GM18868 (cell line): ENCODE data around the gene CABLES1.

Experiments used
- ATAC-seq: cut with Tn5 transposase; IDR thresholded peaks from one replicate; pipeline ENCODE4 v1.9.1; 2021; ENCODE audit warnings: mild to moderate bottlenecking, moderate library complexity; ENCODE audit not compliant: unreplicated experiment

The CABLES1 gene

DNA sequence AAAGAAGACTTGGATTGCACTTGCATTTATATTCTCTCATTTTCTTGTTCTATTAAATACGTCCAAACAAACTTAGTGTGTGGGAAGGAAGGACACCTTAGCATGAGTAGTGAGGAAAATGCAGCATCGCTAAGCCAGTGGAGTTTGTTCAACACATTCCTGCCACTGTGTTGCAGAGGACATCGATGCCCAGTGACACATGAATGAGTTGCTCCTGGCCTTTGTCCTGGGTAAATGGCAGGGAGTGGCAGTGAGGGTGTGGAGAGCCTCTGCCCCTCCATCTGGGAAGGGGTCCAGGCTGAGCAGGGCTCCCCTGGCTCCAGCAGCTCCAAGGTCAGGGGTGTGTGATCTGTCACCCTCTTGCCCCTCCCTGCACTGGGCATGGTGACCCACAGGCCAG is 75.9 kb downstream of the CABLES1 start:
- ATAC-seq = no peak

- no peak for ATAC-seq
These were observed 76.9 kb downstream of the CABLES1 start for GRCh38 chr18:23212161-23212560.

GRCh38 chr18:23213200-23213599 is 77.9 kb downstream of the CABLES1 start:
- no peak for ATAC-seq

DNA sequence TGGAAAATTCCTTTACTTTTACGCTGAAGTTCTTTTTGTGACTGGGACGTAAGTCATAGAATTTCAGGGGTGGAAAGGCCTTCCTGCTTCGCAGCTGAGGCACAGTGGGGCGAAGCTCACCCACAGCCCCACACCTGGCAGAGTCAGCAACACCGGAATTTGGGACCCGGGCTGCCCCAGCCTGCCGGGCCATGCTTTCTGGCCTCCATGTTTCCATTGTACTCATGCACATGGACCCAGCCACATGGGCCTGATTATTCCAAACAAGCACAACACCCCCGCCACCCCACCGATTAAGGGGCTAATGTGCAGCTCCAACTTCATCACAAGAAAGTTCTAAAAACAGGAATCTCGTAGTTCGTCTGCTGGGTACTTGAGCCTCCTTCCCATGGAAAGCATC is 82.5 kb downstream of the CABLES1 start:
- no peak for ATAC-seq

DNA sequence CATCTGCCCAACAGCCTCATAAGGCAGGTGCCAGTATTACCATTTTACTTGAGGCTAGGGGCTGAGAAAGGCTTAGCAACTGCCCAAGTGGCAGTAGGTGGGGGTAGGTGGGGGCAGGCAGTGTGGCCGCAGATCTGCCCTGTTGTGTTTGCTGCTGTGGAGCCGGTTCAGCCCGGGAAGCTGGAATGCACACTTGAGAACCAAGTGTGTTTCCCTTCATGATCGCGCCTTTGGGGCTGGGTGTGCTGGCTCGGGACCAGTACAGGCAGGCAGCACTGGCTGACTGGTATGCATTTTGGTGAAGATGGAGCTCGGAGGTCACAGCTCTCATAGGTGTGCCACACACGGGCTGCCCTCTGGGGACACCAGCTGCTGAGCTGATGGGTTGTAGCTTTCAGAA is 85.1 kb downstream of the CABLES1 start:
- ATAC-seq = no peak

DNA sequence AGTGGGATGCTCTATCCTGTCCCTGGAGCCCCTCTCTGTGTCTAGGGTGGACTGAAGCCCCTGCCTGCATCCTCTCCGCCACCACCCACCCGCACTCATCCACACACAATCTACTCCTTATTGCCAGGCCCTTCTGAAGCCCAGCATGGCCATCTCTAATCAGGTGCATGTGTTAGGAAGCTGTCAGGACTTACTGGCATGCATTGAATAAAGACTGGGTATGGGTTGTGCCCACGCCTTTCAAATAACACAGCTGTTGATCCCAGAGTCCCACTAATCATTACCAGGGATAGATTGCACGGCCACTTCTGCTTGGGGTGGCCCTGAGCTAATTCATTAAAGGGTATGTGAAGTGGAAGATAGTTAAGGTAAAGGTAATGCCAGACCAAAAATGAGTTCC is 88.4 kb downstream of the CABLES1 start:
- no peak for ATAC-seq

DNA sequence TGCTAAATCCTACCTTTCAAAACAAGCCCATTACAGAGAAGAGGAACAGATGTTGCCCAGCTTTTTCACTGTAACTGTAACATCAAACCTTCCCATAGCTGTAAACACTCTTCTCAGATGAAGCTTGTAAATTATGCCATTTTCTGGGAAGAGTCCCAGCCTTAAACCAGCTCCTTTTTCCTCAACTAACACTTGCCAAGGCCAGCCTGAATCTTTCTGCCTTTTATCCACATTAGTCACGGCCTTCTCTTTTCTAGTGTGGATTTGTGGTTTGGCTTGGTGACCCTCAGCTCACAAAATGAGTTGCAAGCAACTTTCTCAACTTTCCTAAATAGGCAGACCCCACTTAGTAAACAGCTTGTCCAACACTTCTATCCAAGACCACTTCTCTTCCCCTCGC is 90.2 kb downstream of the CABLES1 start:
- no peak for ATAC-seq

- no peak for ATAC-seq
These were observed 91.1 kb downstream of the CABLES1 start for GRCh38 chr18:23226391-23226790.

DNA sequence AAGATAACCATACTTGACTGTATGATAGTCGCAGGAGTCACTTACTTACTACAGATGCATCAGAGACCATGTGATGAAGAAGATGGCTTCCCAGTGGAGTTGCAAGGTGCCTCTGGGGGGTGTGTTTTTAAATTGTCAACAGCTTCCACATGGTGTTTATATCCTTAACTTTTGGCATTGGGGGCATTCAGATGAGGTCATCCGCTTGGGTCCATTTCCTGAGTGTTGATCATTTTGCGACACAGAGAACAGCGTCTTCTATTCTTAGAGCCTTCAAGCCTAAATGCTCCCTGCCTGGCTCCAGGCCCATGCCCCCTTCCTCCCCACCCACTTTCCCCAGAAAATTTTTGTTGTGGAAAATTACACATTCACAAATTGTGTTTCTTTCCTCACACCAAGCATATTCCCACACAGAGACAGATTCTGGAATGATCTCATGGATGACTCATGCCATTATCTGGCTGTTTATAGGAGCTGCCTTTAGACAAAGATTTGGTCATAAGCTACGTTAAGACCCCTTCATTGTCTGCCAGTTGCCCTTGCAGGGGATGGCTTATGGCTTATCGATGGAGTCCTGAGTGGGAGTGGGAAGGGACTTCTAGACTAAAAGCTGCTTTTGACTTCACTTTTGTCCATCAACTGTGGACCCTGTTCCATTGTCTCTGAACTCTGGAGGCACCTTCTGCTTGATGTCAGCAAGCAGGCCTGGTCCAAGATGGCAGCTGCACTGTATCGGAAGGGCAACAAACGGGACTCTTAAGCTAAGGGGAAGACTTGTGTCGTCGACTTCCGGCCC is 91.8 kb downstream of the CABLES1 start:
- ATAC-seq = no peak

DNA sequence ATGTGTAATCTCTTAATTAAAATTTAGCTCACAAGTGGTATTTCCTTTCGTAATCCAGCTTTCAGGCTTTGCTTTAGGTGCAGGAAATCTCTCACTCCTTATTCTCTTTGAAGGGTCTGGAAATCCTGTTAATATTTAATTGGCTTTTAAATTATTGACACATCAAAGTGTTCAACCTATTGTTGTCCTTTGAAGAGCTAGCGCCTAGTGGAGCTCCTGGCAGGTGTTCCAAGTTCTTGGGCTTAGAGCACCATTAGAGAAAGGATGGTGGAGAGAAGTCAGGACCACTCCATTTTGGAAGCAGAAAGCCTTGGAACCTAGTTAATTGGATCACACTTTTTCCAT is 92.4 kb downstream of the CABLES1 start:
- no peak for ATAC-seq

GRCh38 chr18:23228102-23229061 is 93.1 kb downstream of the CABLES1 start:
- peak; percentile 34 for ATAC-seq

DNA sequence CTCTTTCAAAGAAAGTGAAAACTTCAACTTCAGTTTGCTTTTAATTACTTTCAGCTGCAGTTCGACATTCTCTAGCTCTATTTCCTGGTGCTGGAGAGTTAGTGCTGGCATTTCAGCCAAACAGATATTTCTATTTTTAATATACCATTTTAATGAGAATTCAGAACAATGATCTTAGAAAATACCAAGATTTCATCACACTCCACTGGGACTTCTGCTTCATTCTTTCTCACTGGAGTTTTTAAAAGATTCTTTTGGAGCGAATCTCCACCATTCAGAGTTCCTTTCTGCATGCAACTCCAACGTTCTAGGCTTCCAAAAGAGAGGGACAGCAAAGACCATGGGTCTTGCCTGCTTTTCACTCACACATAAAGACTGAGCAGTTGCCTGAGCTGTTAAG is 94.2 kb downstream of the CABLES1 start:
- ATAC-seq = no peak

DNA sequence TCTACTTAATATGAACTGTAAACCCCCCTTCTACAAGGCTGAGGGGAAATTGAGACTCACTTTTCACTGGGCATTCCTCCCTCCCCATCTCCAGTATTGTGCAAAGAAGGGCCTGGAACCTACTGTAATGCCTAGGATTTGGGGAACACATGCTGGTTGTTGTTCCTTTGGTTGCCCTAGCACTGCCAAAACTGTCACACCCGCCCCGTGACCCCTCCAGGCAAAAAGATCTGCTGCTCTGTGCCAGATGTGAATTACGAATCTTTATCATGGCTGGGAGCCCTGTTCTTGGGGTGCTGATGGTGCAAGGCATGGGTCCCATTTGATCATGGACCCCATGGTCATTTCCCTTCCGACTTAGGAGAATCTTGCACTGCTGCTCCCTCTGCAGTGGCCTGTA is 95.4 kb downstream of the CABLES1 start:
- ATAC-seq = no peak

DNA sequence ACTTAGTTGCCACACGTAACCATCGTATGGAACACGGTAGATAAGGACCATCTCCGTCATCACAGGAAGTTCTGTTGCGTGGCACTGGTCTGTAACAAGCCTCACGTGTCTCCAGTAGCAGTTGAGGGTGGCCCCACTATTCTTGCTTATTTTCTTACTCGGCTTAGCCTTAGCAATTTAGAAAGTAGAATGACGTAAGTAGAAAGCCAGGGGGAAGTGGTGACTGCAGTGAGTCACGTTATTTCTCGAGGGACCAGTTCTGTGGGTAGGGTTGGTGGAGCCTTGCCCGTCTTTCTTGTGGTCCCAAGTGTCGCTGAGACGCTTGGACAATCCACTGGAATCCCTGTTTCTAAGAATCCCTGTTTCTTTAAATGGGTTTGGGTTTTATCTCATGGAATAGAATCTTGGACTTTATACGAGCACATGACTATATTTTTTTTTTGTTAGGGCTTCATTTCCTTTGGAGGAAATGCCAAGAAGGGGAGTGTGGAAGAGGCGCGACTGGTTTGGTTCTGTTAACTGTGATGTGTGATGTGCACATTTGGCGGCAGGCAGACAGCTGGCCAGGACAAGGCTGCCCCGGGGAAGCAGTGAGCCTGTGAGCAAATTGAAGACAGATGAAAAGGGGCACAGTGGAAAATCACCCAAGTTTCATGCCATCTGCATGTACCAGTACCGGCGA is 96.2 kb downstream of the CABLES1 start:
- ATAC-seq = peak; percentile 80

DNA sequence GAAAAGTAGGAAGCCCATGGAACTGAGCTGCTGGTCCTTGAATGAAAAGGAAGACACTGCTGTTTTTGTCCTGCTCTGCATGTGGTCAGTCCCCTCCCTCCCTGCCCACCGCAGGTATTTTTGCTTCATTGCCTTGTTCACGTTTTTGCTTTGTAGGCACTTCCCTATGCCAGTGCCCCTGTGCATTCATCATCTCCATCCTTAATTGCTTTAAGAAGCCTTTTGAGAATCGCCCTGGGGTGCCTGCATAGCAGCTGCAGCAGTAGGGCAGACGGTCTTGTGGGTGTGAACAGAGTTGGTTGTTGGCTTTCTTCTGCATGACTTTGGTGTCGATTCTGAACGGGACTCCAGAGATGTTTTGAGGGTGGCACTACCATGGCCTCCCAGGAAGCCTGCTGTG is 97.0 kb downstream of the CABLES1 start:
- no peak for ATAC-seq

- no peak for ATAC-seq
These were observed 99.3 kb downstream of the CABLES1 start for GRCh38 chr18:23234619-23235018.

DNA sequence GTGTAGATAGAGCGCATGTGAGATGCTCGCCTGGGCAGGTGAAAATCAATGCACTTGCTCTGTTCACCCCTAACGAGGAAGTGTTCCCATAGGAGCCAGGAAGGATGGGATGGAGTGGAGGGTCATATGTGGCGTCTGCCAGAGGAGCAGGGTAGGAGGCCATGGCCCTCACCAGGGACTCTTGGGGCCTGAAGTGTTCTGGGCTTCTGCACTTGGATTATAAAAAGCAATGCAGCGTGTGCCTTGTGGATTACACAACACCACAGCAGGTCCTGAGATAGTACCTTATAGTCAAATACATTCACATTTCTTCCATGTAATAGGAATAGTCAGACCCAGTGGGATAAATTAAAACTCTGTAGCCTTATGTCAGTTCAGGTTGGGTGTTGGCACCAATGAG is 100.1 kb downstream of the CABLES1 start:
- ATAC-seq = no peak

DNA sequence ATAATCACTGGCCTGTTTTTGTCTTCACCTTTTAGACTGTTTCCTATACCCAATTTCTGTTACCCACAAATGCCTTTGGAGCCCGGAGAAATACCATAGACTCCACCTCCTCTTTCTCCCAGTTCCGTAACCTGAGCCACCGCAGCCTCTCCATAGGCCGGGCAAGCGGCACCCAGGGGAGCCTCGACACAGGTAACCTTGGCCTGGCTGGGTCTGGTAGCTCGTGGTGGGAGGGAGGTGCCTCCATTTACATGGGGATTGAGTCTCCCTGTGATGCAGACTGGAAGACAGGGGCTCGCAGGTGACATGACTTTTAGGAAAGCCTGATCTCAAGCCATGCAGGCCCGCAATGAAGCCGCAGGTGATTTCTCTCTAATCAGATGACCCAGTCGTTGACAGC is 100.6 kb downstream of the CABLES1 start:
- no peak for ATAC-seq

DNA sequence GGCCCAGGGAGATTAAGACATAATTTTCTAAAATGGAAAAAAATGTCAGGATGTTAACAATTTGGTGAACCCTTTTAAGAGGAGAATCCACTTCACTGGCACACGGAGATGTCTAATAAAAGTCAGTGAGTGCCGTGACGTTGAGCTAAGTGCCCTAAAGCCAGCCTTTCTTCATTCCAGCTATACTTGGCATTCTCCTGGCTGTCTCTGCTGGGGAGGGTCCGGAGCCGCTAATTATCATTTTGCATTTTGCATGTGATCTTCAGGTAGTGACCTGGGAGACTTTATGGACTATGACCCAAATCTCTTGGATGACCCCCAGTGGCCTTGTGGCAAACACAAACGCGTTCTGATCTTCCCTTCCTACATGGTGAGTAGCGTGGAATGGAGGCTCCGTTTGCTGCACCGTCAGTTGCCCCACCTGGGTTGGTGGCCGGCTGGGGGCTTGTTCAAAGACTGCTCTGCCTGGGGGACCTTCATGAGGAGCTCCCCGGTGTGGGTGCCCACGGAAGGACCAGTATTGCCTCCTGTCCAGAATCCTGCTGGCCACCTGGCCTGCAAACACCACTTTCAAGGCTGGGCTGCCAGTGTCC is 101.7 kb downstream of the CABLES1 start:
- no peak for ATAC-seq

GRCh38 chr18:23237524-23238151 is 102.4 kb downstream of the CABLES1 start:
- peak; percentile 64 for ATAC-seq

DNA sequence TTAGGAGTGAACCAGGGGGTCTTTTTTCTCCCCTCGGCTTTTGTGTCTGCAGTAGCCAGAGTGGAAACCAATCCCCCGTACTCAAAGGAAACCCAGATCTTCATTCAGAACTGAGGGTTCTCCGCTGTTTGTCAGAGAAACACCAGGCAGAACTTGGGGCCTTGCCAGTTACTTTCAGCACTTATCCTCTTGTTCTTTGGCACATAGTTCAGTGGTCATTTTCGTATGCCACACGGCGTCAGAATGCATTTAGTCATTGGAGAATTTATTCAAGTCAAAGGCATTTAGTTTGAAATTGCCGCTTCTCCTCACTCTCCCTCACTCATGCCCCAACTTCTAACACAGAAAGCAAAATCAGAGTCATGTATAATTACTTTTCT is 102.9 kb downstream of the CABLES1 start:
- no peak for ATAC-seq
